Measurements from ENCODE around the gene RAPGEF4.

DNA sequence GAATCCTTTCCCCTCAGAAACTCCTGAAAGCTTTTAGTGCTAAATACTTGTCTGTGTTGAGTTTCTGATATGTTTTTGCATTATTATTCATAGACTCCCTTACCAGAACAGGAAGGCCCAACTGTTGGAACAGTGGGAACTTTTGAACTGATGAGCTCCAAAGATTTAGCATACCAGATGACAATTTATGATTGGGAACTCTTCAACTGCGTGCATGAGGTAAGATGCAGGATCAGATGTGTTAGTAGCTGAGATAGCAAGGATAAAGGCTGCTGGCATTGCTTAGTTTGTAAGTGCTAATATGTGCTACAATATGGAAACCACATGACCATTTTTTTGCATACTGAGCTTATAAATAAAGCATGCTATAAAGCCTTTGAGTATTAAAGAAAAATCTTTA, 290.8 kb downstream of the RAPGEF4 start:
- TF ChIP-seq, protein P1, sequence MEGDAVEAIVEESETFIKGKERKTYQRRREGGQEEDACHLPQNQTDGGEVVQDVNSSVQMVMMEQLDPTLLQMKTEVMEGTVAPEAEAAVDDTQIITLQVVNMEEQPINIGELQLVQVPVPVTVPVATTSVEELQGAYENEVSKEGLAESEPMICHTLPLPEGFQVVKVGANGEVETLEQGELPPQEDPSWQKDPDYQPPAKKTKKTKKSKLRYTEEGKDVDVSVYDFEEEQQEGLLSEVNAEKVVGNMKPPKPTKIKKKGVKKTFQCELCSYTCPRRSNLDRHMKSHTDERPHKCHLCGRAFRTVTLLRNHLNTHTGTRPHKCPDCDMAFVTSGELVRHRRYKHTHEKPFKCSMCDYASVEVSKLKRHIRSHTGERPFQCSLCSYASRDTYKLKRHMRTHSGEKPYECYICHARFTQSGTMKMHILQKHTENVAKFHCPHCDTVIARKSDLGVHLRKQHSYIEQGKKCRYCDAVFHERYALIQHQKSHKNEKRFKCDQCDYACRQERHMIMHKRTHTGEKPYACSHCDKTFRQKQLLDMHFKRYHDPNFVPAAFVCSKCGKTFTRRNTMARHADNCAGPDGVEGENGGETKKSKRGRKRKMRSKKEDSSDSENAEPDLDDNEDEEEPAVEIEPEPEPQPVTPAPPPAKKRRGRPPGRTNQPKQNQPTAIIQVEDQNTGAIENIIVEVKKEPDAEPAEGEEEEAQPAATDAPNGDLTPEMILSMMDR (IDR thresholded peaks at IDR 0.05; ENCODE audit: low read depth, low read length): no peak
- no peak for TF ChIP-seq EZH2phosphoT487 (IDR thresholded peaks at IDR 0.05; ENCODE audit: low read depth)
